Vagina (tissue), 2 donors: Measurements from ENCODE around the gene OSBPL10.

Experiments used
- POLR2A ChIP-seq, 2 donors: fragments of 450-650 bp; IDR thresholded peaks; one replicate each; pipeline ENCODE4 v1.6.1; 2017; ENCODE audit warnings: antibody characterized with exemption in 2 of 2, mild to moderate bottlenecking in 2 of 2, moderate library complexity in 2 of 2
- POLR2AphosphoS5 ChIP-seq, 2 donors: sonication (generic); formaldehyde crosslinking; IDR thresholded peaks; one replicate each; pipeline ENCODE4 v1.9.0; 2017; ENCODE audit warnings: antibody characterized with exemption in 2 of 2, mild to moderate bottlenecking in 2 of 2, low read depth in 1 of 2; ENCODE audit not compliant: insufficient read depth in 1 of 2
- TF ChIP-seq, protein P1 (sequence below), 3 experiments: fragments of 450-650 bp in 2 of 3; fragments of 200-600 bp in 1 of 3; sonication (generic) in 1 of 3; IDR thresholded peaks; one replicate each; pipeline ENCODE4 v1.5.1; 2017 to 2019; ENCODE audit warnings: antibody characterized with exemption in 3 of 3, mild to moderate bottlenecking in 2 of 3, moderate library complexity in 2 of 3

DNA sequence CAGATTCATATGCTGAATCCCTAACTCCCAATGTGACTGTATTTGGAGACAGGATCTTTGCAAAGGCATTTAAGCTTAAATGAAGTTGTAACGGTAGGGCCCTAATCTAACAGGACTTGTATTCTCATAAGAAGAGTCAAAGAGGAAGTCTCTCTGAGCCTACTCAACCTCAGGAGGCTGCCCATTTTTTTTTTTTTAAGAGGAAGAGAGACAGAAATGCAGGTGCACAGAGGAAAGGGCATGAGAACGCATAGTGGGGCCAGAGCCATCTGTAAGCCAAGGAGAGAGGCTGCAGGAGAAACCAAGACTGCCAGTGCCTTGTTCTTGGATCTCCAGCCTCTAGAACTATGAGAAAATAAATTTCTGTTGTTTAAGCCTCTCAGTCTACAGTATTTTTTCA, 28.9 kb upstream of the OSBPL10 start:
- TF ChIP-seq, protein P1, sequence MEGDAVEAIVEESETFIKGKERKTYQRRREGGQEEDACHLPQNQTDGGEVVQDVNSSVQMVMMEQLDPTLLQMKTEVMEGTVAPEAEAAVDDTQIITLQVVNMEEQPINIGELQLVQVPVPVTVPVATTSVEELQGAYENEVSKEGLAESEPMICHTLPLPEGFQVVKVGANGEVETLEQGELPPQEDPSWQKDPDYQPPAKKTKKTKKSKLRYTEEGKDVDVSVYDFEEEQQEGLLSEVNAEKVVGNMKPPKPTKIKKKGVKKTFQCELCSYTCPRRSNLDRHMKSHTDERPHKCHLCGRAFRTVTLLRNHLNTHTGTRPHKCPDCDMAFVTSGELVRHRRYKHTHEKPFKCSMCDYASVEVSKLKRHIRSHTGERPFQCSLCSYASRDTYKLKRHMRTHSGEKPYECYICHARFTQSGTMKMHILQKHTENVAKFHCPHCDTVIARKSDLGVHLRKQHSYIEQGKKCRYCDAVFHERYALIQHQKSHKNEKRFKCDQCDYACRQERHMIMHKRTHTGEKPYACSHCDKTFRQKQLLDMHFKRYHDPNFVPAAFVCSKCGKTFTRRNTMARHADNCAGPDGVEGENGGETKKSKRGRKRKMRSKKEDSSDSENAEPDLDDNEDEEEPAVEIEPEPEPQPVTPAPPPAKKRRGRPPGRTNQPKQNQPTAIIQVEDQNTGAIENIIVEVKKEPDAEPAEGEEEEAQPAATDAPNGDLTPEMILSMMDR (IDR thresholded peaks at IDR 0.05), result no peak
- TF ChIP-seq POLR2A (IDR thresholded peaks at IDR 0.05) (no peak), POLR2AphosphoS5 (IDR thresholded peaks at IDR 0.05; ENCODE audit: insufficient read depth in 1 of 2, low read depth in 1 of 2) (no peak)
